Measurements from ENCODE around the gene PNCK. TPM values are rescaled to one million over a fixed set of nuclear protein-coding genes. Genes with fewer than 3 reads are reported as not detected.
A peak's percentile ranks its signal among the peaks of the same experiment; 100 is the strongest.

Gene PNCK
- total and polyA plus RNA-seq, 2 experiments from 2014 or later = not detected

DNA sequence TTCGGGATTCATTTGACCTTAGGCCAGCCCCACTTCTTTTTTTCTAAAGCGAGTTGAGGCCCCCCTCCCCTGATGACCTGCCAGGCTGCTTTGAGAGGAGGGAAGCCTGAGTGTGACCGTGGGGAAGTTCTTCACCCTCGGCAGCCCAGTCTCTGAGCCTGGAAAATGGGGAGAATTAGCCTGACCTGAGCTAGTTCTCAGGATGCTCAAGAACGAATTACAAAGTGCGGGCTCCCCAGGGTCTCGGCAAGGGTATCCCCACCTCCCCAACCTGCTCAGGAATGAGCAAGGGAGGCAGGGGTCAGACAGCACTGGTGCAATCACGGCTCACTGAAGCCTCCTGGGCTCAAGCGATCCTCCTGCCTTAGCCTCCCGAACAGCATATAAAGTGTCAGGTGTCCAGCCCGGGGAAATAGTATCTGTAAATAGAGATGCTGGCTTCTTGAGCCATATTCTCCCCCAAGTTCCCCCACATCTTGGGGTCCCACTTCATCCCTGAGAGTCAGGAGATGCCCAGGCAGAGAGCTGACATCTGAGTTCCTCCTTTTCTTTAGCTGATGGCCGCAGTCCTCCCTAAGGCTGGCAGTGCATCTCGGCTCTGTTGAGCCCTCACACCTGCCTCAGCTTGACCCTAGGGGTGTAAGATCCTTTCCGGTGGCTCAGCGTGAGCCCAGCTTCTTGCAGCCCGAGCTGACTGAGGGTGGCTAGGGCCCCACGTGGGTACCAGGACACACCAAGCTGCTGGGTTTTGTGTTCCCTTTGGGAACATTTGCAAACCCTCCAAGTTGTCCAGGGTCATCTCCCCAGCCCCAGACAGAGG, 25.0 kb downstream of the PNCK start:
- no peaks in the 10 kb centered on the region for H3K9me2 ChIP-seq (ENCODE audit: insufficient read depth)
- H3K9ac ChIP-seq = no peak overlapping the region
- H3K4me1 ChIP-seq (ENCODE audit: insufficient read depth) = no peaks in the 10 kb centered on the region
- no peaks in the 10 kb centered on the region for H3F3A ChIP-seq (ENCODE audit: insufficient read depth)
- no peaks in the 10 kb centered on the region for H3K79me2 ChIP-seq (ENCODE audit: insufficient read depth)
- in situ Hi-C loops (cut with MboI) = no loop called here
- H4K20me1 ChIP-seq (ENCODE audit: insufficient read depth) = no peaks in the 10 kb centered on the region
- no peak overlapping the region for H2AFZ ChIP-seq
- H3K36me3 ChIP-seq (ENCODE audit: low read depth) = no peaks in the 10 kb centered on the region
- no peak overlapping the region for H3K27ac ChIP-seq
- DNase-seq = no peak
- H3K9me3 ChIP-seq (ENCODE audit: low read depth) = no peaks in the 10 kb centered on the region
- WGBS, 2 experiments (ENCODE audit: low coverage in 1 of 2, low lambda C conversion rate in 2 of 2, missing lambda C conversion rate in 2 of 2) = 47 to 60% methylated on average over 15 to 17 of the region's 17 CpGs
- H3K4me3 ChIP-seq = no peak overlapping the region
- no peak overlapping the region for H3K4me2 ChIP-seq (ENCODE audit: unreplicated experiment)
- TF ChIP-seq EZH2 (IDR thresholded peaks at IDR 0.05; ENCODE audit: insufficient read depth, poor library complexity, severe bottlenecking) = no peak
- no peak for TF ChIP-seq EZH2phosphoT487 (IDR thresholded peaks at IDR 0.05; ENCODE audit: insufficient read depth, low read depth)
- H3K27me3 ChIP-seq (replicated peaks; ENCODE audit: insufficient read depth) = peaks cover 20% of the 10 kb centered on the region; the same call in 1 of the 2 replicates

DNA sequence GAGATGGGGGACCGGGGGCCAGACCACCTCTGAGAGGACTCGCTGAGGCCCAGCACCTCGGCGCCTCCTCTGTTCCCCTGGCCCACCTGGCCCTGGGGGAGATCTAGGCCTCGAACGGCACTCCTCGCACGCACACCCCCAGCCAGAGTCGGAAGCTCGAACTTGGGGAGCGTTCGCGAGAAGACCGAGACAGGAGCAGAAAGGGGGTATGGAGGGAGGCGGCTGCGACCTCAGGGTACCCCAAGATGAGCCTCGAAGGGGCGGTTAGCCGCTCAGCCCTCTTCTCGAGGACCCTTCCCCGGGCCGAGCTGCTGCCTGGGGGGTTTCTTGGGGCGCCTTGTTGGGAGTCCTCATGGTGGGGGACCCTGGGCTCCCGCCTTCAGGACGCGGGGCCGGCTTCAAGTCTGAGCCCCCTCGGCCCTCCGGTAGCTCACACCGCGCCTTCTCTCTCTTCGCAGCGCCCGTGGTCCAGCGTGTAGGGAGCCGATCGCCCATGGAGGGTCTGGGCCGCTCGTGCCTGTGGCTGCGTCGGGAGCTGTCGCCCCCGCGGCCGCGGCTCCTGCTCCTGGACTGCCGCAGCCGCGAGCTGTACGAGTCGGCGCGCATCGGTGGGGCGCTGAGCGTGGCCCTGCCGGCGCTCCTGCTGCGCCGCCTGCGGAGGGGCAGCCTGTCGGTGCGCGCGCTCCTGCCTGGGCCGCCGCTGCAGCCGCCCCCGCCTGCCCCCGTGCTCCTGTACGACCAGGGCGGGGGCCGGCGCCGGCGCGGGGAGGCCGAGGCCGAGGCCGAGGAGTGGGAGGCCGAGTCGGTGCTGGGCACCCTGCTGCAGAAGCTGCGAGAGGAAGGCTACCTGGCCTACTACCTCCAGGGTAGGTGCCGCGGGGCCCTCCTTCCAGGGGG, 25.9 kb downstream of the PNCK start:
- no peaks in the 10 kb centered on the region for H4K20me1 ChIP-seq (ENCODE audit: insufficient read depth)
- H3K4me2 ChIP-seq (ENCODE audit: unreplicated experiment) = peak overlapping the region; percentile 7
- no peaks in the 10 kb centered on the region for H3F3A ChIP-seq (ENCODE audit: insufficient read depth)
- no peak overlapping the region for H3K27ac ChIP-seq
- 3 to 4% methylated on average over 13 to 56 of the region's 85 CpGs for WGBS, 2 experiments (ENCODE audit: low coverage in 1 of 2, low lambda C conversion rate in 2 of 2, missing lambda C conversion rate in 2 of 2)
- no peaks in the 10 kb centered on the region for H3K9me2 ChIP-seq (ENCODE audit: insufficient read depth)
- peak; percentile 13 for DNase-seq
- H3K4me1 ChIP-seq (ENCODE audit: insufficient read depth) = no peaks in the 10 kb centered on the region
- H3K79me2 ChIP-seq (ENCODE audit: insufficient read depth) = no peaks in the 10 kb centered on the region
- H3K27me3 ChIP-seq (replicated peaks; ENCODE audit: insufficient read depth) = peaks cover 20% of the 10 kb centered on the region; the same call in 1 of the 2 replicates
- no peaks in the 10 kb centered on the region for H3K36me3 ChIP-seq (ENCODE audit: low read depth)
- H3K4me3 ChIP-seq = no peak overlapping the region
- H3K9me3 ChIP-seq (ENCODE audit: low read depth) = no peaks in the 10 kb centered on the region
- TF ChIP-seq EZH2 (IDR thresholded peaks at IDR 0.05; ENCODE audit: insufficient read depth, poor library complexity, severe bottlenecking) (no peak), EZH2phosphoT487 (IDR thresholded peaks at IDR 0.05; ENCODE audit: insufficient read depth, low read depth) (0 out of 2 replicates have a peak, but pooled peaks have one; percentile 4)
- in situ Hi-C loops (cut with MboI) = no loop called here
- H2AFZ ChIP-seq = no peak overlapping the region
- no peak overlapping the region for H3K9ac ChIP-seq

DNA sequence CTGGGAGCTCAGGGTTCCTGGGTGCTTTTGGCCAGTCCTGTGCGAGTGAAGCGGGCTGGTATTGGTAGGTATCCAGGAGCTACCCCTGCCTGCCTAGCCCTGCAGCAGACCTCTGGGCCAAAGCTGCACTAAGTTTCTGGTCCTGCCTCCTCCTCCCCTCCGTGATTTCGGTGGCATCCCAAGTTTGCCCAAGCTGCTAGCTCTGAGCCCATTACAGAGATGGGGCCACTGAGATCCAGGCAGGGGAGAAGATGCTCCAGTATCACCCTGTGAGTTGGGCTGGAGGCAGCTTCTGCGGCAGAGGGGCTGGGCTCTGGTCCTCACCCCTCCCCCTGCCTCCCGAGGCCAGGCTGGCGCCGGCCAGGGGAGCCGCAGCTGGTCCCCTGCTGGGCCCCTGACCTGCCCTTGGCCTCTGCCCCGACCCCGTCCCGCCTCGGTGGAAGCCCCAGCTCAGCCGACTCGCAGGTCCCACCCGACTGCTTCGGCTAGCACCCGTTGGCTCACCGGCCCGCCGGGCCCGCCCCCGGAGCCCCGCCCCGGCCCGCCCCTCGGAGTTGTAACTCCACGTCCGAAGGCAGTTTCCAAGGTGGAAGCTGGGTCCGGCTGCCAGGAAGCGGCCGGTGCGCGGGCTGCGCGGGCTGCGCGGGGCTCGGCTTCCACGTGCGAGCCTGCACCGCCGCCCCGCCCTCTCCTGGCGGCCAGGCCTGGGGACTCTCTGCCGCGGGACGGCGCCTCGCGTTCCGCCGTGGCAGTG, 26.8 kb downstream of the PNCK start, which contains the start of gene DUSP9:
DUSP9 (plus strand) TSS at position 584 of the 754 bp plus-strand sequence. CDS start 751 bp downstream, outside the sequence.
- no peak within 1 kb of the TSS for H3K9ac ChIP-seq
- H3K27me3 ChIP-seq (replicated peaks; ENCODE audit: insufficient read depth) = peaks cover 20% of the 10 kb centered on the region; the same call in 1 of the 2 replicates
- 35% methylated on average over 6 of the region's 53 CpGs; no CpG with 5 or more reads in 1 of the 2 experiments for WGBS, 2 experiments (ENCODE audit: low coverage in 1 of 2, low lambda C conversion rate in 2 of 2, missing lambda C conversion rate in 2 of 2)
- no peaks in the 10 kb centered on the region for H3K9me3 ChIP-seq (ENCODE audit: low read depth)
- TF ChIP-seq EZH2phosphoT487 (IDR thresholded peaks at IDR 0.05; ENCODE audit: insufficient read depth, low read depth) (no peak), EZH2 (IDR thresholded peaks at IDR 0.05; ENCODE audit: insufficient read depth, poor library complexity, severe bottlenecking) (no peak)
- H3K79me2 ChIP-seq (ENCODE audit: insufficient read depth) = no peaks in the 10 kb centered on the region
- in situ Hi-C loops (cut with MboI) = no loop called here
- no peaks in the 10 kb centered on the region for H3K4me1 ChIP-seq (ENCODE audit: insufficient read depth)
- H3F3A ChIP-seq (ENCODE audit: insufficient read depth) = no peaks in the 10 kb centered on the region
- no peaks in the 10 kb centered on the region for H3K9me2 ChIP-seq (ENCODE audit: insufficient read depth)
- no peak within 1 kb of the TSS for H3K4me3 ChIP-seq
- H2AFZ ChIP-seq = no peak within 1 kb of the TSS
- H3K36me3 ChIP-seq (ENCODE audit: low read depth) = no peaks in the 10 kb centered on the region
- H3K27ac ChIP-seq = no peak within 1 kb of the TSS
- no peaks in the 10 kb centered on the region for H4K20me1 ChIP-seq (ENCODE audit: insufficient read depth)
- H3K4me2 ChIP-seq (ENCODE audit: unreplicated experiment) = peak within 1 kb of the TSS; percentile 7
- peak; percentile 48 for DNase-seq
